Measurements from ENCODE around the gene PTPN6.
A peak's percentile ranks its signal among the peaks of the same experiment; 100 is the strongest.
"Not testable (repeated sequence)": the region's sequence is repeated elsewhere in the genome, so short reads cannot be mapped to it uniquely, and the experiment has no call there.

Gene PTPN6

GRCh38 chr12:6950811-6951540, at the start of gene PTPN6:
Gene PTPN6 (plus strand): TSS chr12:6951356. CDS start chr12:6951513, 157 bp downstream.
- DNase-seq, result peak; percentile 88

DNA sequence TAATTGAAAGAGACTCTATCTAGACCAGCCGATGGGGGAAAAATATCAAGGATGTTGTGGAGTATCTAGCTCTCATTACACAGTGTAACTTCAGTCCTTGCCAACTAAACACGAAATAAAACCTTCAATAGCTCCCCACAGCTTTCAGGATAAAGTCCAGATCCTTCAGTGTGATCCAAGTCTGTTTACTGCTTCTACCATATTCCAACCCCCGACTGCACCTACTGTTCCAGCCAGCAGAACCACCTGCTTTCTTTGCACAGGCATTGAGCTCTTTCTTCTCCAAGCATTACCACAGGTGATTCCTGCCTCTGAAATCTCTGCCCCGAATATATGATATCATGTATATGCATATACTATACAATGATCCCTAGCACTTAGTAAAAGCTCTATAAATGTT, 48.7 kb upstream of the PTPN6 start:
- DNase-seq, result no peak

- DNase-seq, result peak; percentile 78
Measured at GRCh38 chr12:6903722-6904121, 47.4 kb upstream of the PTPN6 start.

- DNase-seq, result peak; percentile 86
Measured at GRCh38 chr12:6904280-6905276, 46.6 kb upstream of the PTPN6 start, which contains the start of gene LRRC23. Gene LRRC23 (plus strand): TSS chr12:6904822. CDS start chr12:6905634, 812 bp downstream.

DNA sequence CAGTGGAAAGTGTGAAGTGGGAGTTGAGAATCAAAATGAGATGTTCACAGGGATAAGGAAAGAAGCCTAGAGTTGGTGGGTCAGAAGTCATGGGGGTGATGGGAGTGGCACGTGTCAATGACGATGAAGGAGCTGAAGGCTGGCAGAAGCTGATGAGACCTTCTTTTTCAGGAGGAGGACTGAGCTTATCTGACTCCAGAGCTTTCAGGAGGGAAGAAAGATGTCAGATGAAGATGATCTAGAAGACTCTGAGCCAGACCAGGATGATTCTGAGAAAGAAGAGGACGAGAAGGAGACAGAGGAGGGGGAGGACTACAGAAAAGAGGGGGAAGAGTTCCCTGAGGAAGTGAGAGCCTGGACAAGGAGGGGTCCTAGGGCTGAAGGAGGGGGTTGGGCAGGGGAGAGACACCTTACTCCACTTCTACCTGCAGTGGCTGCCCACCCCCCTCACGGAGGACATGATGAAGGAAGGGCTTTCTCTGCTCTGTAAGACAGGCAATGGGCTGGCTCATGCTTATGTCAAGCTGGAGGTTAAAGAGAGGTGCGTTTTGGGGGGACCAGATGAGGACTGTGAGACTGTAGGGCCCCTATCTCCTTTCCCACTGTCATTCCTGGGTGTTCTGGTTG, 45.6 kb upstream of the PTPN6 start:
- DNase-seq, result no peak

GRCh38 chr12:6908141-6908540, 43.0 kb upstream of the PTPN6 start:
- not testable (repeated sequence) for DNase-seq

- no peak for DNase-seq
Measured at GRCh38 chr12:6909421-6910145, 41.6 kb upstream of the PTPN6 start.

GRCh38 chr12:6912164-6912935, 38.8 kb upstream of the PTPN6 start:
- no peak for DNase-seq

- no peak for DNase-seq
Measured at GRCh38 chr12:6914246-6914946, 36.8 kb upstream of the PTPN6 start, which contains the start of gene ENO2. Gene ENO2 (plus strand): TSS chr12:6914580. CDS start chr12:6915833, 1,253 bp downstream.

DNA sequence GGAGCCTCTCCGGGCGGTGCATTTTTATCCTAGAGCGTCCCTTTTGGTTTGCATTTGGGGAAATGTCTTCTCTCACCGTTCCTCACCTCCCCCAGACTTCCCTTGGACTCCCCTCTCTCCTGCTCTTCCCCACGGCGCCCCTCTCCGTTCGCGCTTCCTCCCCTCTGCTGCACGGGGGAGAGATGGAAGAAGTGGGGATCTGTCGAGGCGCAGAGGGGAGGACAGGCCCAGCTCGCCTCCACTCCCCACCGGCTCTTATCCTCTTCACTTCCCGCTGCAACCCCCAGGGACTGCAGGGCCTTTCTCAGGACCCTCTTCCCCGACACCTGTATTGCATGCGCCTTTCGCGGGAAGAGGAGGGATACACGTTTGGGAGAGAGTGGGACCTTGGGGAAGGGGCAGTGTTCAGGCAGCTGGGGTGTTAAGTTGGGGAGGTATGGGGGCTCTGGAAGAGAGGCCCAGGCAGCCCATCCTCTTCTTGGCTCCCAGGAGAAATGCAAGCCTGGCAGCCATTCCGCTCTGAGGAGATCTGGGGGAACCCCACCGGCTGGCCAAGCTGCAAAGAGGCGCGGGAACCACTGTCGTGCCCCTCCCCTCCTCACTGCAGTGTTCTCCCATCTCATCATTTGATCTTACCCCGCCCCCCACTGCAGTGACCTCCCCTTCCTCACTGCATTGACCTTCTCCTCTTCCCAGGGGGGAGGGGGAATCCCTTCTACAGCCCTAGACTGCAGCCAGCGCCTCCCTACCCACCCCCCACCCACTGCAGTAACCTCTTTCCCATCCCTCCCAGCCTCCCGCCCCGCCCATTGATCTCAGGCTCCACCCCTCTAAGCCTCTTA, 36.0 kb upstream of the PTPN6 start:
- no peak for DNase-seq

- DNase-seq, result no peak
Measured at GRCh38 chr12:6915789-6916285, 35.3 kb upstream of the PTPN6 start.

GRCh38 chr12:6916426-6917200, 34.5 kb upstream of the PTPN6 start:
- DNase-seq, result no peak

GRCh38 chr12:6917491-6918231, 33.5 kb upstream of the PTPN6 start:
- no peak for DNase-seq

GRCh38 chr12:6919588-6919987, 31.6 kb upstream of the PTPN6 start:
- no peak for DNase-seq

DNA sequence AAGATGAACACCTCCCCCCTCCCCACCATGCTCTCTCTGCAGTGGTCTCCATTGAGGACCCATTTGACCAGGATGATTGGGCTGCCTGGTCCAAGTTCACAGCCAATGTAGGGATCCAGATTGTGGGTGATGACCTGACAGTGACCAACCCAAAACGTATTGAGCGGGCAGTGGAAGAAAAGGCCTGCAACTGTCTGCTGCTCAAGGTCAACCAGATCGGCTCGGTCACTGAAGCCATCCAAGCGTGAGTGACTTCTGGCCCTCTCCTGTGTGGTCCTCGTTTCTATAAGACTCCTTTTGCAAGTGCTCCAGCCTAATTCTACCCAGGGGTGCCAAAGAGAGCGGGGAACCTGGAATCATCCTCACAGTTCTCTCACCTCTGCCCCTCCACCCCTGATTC, 29.6 kb upstream of the PTPN6 start:
- DNase-seq, result no peak

DNA sequence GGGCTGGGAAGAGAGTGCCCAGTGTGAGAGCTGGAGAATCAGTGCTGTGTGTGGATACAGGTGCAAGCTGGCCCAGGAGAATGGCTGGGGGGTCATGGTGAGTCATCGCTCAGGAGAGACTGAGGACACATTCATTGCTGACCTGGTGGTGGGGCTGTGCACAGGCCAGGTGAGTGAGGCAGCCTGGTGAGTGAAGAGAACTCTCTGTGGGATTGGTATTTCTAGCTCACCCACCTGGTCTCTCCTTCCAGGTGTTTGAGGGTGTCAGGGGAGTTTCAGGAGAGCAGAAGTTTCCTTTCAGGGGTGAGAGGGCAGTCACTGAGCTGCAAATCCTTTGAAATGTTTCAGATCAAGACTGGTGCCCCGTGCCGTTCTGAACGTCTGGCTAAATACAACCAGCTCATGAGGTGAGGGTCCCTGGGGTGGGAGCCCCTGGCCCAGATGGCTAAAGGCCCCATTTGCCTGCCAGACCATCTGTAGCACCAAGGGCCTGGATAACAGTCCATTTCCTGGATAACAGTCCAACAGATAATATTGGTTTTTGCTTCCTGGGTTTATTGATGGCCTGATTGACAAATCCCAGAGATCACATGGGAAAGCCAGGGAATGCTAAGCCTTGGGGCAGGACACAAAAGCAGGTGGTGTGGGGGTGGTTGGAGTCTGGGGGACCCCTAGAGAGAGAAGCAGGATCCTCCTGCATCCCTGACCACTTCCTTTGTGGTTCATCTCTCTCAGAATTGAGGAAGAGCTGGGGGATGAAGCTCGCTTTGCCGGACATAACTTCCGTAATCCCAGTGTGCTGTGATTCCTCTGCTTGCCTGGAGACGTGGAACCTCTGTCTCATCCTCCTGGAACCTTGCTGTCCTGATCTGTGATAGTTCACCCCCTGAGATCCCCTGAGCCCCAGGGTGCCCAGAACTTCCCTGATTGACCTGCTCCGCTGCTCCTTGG, 28.9 kb upstream of the PTPN6 start:
- DNase-seq, result no peak

Measured in GF-D8 (cell line).